Raji (cell line): ENCODE results near the gene COL18A1.

Experiments used
- POLR2A ChIP-seq: IDR thresholded peaks from 2 replicates; pipeline ENCODE4 v1.6.1; 2011; ENCODE audit warnings: low read depth, low read length, control low read depth; ENCODE audit not compliant: insufficient read depth

Gene COL18A1

GRCh38 chr21:45545236-45545570 lies 140.2 kb downstream of the COL18A1 start:
- TF ChIP-seq POLR2A, result no peak

GRCh38 chr21:45545691-45546531 lies 140.9 kb downstream of the COL18A1 start:
- TF ChIP-seq POLR2A, result no peak

- no peak for TF ChIP-seq POLR2A
These were observed 141.9 kb downstream of the COL18A1 start for GRCh38 chr21:45546636-45547544.

- no peak for TF ChIP-seq POLR2A
These were observed 142.6 kb downstream of the COL18A1 start for GRCh38 chr21:45547545-45547900.

- no peak for TF ChIP-seq POLR2A
These were observed 143.9 kb downstream of the COL18A1 start for GRCh38 chr21:45548711-45549491.

GRCh38 chr21:45549626-45550463 lies 144.9 kb downstream of the COL18A1 start:
- no peak for TF ChIP-seq POLR2A

- no peak for TF ChIP-seq POLR2A
These were observed 145.7 kb downstream of the COL18A1 start for GRCh38 chr21:45550522-45551210.

GRCh38 chr21:45551316-45551715 lies 146.4 kb downstream of the COL18A1 start:
- no peak for TF ChIP-seq POLR2A

GRCh38 chr21:45551783-45552695 lies 147.1 kb downstream of the COL18A1 start:
- no peak for TF ChIP-seq POLR2A

- TF ChIP-seq POLR2A, result no peak
These were observed 147.9 kb downstream of the COL18A1 start for GRCh38 chr21:45552696-45553391.

GRCh38 chr21:45554477-45555175 lies 149.7 kb downstream of the COL18A1 start:
- no peak for TF ChIP-seq POLR2A

GRCh38 chr21:45555251-45555556 lies 150.2 kb downstream of the COL18A1 start:
- no peak for TF ChIP-seq POLR2A
